AG09309 (cell line): ENCODE measurements around the gene DNAJC3.
A peak's percentile ranks its signal among the peaks of the same experiment; 100 is the strongest.
"Not testable (repeated sequence)": the region's sequence is repeated elsewhere in the genome, so short reads cannot be mapped to it uniquely, and the experiment has no call there.

ENCODE experiments used
- DNase-seq: peaks from one replicate; pipeline ENCODE4 v3.0.0-alpha.2; 2010; ENCODE audit warnings: low read depth
- H3K4me3 ChIP-seq: 2 replicates; pipeline ENCODE4 v1.5.1; 2011; ENCODE audit warnings: mild to moderate bottlenecking, low read depth, low read length, moderate library complexity; ENCODE audit not compliant: control insufficient read depth
- TF ChIP-seq, protein P1 (sequence below): IDR thresholded peaks from 2 replicates; pipeline ENCODE4 v1.5.1; 2011; ENCODE audit warnings: mild to moderate bottlenecking, low read depth, low read length, inconsistent platforms; ENCODE audit not compliant: insufficient read depth, control insufficient read depth; ENCODE audit errors: missing control alignments

DNAJC3 gene

DNA sequence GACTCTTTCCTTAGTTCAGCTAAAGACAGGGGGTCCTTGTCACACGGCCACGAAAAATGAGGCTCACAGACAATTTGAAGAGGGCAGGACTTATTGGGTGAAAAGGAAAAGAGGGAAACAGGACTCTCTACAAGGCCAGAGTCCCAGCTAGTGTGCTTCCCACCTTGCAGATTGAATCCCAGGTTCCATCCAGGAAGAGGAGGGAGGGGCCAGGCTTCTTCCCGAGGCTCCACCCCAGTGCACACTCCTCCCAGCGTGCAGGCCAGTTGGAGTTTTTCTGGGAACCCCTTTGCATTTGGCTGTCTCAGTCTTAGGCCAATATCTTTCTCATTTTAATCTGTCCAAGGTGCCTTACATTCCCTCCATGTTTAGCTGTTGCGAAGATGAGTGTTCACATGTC, 106.8 kb downstream of the DNAJC3 start:
- H3K4me3 ChIP-seq = no peak overlapping the region
- TF ChIP-seq, protein P1, sequence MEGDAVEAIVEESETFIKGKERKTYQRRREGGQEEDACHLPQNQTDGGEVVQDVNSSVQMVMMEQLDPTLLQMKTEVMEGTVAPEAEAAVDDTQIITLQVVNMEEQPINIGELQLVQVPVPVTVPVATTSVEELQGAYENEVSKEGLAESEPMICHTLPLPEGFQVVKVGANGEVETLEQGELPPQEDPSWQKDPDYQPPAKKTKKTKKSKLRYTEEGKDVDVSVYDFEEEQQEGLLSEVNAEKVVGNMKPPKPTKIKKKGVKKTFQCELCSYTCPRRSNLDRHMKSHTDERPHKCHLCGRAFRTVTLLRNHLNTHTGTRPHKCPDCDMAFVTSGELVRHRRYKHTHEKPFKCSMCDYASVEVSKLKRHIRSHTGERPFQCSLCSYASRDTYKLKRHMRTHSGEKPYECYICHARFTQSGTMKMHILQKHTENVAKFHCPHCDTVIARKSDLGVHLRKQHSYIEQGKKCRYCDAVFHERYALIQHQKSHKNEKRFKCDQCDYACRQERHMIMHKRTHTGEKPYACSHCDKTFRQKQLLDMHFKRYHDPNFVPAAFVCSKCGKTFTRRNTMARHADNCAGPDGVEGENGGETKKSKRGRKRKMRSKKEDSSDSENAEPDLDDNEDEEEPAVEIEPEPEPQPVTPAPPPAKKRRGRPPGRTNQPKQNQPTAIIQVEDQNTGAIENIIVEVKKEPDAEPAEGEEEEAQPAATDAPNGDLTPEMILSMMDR = no peak
- no peak for DNase-seq

DNA sequence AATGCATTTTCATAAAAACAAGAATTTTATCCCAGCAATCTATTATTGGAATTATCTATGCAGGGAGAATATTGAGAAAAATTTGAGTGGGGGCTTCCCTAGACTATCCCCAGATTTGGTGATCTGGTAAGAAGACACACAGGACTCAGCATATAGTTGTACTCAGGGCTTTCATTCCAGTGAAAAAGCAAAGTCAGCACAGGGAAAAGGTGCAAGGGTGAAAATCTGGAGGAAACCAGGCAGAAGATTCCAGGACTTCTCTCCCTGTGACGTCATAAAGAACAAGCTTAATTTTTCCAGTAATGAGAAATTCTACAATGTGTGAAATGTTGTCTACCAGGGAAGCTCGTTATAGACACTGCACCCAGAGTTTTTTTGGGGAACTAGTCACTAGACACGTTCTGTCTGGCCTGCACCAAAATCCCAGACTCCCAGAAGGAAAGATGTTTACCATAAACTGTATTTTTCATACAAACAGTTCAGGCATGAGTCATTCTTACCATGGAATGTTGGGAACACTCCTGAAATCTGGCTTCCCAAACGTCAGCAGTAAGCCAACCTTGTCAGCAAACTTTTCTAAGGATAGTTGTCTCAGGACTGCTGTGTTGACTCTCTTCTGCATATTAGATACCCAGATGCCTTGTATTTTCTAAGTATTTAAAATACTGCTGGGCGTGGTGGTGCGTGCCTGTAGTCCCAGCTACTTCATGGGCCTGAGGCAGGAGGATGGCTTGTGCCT, 107.4 kb downstream of the DNAJC3 start:
- TF ChIP-seq, protein P1 = no peak
- DNase-seq = peak; percentile 48
- H3K4me3 ChIP-seq = no peak overlapping the region

DNA sequence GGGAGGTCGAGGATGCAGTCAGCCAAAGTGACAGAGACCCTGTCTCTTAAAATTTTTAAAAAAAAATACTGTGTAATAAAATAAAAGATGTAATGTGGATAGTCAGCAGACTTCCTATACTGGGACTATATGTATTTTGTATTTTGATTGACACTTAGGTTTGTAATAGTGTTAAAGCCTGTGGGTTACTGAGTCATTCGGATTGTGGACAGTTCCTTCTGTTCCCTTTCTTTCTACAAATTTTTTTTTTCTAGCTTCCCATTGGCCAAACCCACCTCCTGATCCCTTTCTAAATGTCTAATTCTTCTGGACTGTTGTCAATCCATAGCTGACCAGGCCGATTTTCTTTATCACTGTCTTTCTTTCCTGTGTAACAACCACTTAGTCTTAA, 108.0 kb downstream of the DNAJC3 start:
- DNase-seq = no peak
- H3K4me3 ChIP-seq = no peak overlapping the region
- TF ChIP-seq, protein P1 = no peak

DNA sequence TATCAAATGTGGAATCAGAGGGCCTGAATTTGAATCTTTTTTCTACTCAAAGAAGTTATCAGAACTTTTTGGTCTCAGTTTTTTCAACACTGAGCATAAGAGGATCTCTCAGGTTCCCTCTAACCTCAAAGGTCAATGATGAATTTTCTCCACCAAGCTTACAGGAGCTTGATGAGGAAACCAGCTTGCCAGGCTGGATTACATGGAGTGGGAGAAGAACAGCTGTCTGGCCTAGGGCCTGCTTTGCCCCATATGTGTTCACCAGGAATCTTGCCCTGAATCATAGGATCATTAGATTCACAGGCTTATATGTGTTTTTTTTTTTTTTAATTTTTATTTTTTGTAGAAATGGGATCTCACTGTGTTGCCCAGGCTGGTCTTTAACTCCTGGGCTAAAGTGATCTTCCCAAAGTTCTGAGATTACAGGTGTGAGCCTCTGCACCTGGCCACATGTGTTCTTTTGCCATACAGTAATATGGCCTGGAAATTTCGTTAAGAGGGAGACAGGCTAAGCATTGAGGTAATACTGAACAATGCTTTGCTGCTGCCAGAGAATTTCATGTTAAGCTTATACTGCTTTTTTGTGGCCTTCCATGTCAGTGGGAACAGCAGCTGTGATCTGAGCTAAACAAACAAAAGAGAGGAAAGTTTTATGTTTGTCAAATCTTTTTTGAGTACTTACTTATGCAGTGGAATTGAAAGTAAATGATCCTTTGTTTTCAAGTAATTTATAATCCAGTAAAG, 110.6 kb downstream of the DNAJC3 start:
- DNase-seq = no peak
- TF ChIP-seq, protein P1 = no peak
- no peak overlapping the region for H3K4me3 ChIP-seq

DNA sequence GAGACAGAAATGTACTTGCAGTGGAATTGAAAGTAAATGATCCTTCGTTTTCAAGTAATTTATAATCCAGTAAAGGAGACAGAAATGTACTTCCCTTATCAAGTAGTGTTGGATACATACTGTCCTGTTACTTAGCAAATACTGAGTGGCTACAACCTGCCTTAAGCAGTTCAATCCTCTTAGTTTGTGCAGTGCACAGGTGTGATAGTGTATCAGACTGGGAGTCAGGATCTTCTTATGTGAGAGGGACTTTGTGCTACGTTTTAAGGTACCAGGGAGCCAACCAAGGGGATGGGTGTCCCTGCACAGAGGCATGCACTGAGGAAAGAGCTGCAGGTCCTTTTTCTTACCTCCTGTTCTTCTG, 111.1 kb downstream of the DNAJC3 start:
- TF ChIP-seq, protein P1 = no peak
- no peak overlapping the region for H3K4me3 ChIP-seq
- no peak for DNase-seq

DNA sequence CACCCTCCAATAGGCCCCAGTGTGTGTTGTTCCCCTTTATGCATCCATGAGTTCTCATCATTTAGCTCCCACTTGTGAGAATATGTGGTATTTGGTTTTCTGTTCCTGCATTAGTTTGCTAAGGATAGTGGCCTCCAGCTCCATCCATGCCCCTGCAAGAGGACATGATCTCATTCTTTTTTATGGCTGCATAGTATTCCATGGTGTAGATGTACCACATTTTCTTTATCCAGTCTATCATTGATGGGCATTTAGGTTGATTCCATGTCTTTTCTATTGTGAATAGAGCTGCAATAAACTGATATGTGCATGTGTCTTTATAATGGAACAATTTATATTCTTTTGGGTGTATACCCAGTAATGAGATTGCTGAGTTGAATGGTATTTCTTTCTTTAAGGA, 112.4 kb downstream of the DNAJC3 start:
- not testable (repeated sequence) for DNase-seq, H3K4me3 ChIP-seq

DNA sequence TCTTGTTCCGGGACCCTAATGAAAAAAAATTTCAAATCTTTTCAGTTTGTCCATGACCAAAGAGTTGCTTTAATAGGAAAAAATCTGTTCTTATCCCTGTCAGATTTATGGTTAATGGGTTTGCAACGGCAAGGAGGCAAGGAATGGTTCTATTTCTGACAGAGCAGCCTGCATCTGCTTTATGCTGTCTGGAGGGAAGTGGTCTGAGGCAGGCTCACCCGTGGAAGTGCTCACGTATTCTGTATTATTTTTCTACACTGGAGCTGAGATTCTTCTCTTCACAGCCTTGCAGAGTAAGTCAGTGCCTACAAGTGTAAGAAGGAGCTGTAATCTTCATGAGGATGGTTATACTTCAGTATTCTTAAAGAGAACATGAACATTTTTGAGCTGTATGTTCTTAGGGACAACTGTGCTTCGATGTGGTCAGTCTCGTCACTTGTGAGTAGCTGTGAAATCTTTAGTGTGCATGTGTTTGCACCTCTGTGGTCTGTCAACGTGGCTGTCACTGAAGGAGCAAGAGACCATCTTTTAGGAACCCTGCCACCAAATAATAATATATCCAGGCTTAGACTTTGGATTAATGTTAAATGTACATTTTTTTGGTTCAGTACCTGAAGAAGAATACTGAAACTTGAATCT, 114.3 kb downstream of the DNAJC3 start:
- TF ChIP-seq, protein P1 = no peak
- no peak for DNase-seq
- H3K4me3 ChIP-seq = no peak overlapping the region
